Tibial nerve (tissue), 4 donors: ENCODE measurements around the gene CABLES2. TPM values are rescaled to one million over a fixed set of nuclear protein-coding genes. Genes with fewer than 3 reads are reported as not detected.

Source experiments
- DNase-seq, 2 donors: peaks; one replicate each; pipeline ENCODE4 v3.0.0-alpha.2; 2019; ENCODE audit warnings: low spot score in 2 of 2
- H3K27ac ChIP-seq, 4 donors: fragments of 200-600 bp; sonication (generic) in 3 of 4; one replicate each; pipeline ENCODE4 v1.5.1; 2017 to 2019; ENCODE audit warnings: mild to moderate bottlenecking in 1 of 4
- H3K27me3 ChIP-seq, 2 donors: fragments of 200-600 bp; sonication (generic) in 1 of 2; one replicate each; pipeline versions ENCODE4 v1.5.1 to v1.6.0; 2017 to 2019
- H3K36me3 ChIP-seq, 3 donors: fragments of 200-600 bp; sonication (generic); one replicate each; pipeline ENCODE4 v1.5.1; 2018 to 2019
- H3K4me1 ChIP-seq, 4 donors: fragments of 200-600 bp; sonication (generic) in 3 of 4; one replicate each; pipeline ENCODE4 v1.5.1; 2017 to 2019
- H3K4me3 ChIP-seq, 4 donors: fragments of 200-600 bp; sonication (generic) in 3 of 4; one replicate each; pipeline ENCODE4 v1.5.1; 2017 to 2019; ENCODE audit warnings: mild to moderate bottlenecking in 1 of 4, moderate library complexity in 1 of 4
- H3K9me3 ChIP-seq, 4 donors: fragments of 200-600 bp; sonication (generic) in 3 of 4; one replicate each; pipeline ENCODE4 v1.5.1; 2017 to 2019
- CTCF ChIP-seq, 5 experiments: fragments of 200-600 bp in 3 of 5; fragments of 450-650 bp in 2 of 5; sonication (generic) in 3 of 5; IDR thresholded peaks; one replicate each; pipeline ENCODE4 v1.5.1; 2016 to 2019; ENCODE audit warnings: antibody characterized with exemption in 5 of 5, mild to moderate bottlenecking in 3 of 5, moderate library complexity in 2 of 5
- EP300 ChIP-seq, 2 donors: sonication (generic); formaldehyde crosslinking; IDR thresholded peaks; one replicate each; pipeline ENCODE4 v1.6.1; 2017; ENCODE audit warnings: antibody characterized with exemption in 2 of 2, mild to moderate bottlenecking in 1 of 2
- POLR2A ChIP-seq, 2 donors: fragments of 450-650 bp; IDR thresholded peaks; one replicate each; pipeline ENCODE4 v1.6.1; 2017; ENCODE audit warnings: antibody characterized with exemption in 2 of 2, mild to moderate bottlenecking in 2 of 2, moderate library complexity in 2 of 2
- WGBS, 2 donors: methylation state at CpG; one replicate each; pipeline ENCODE4 v1.1.5; 2018; 5-methylcytosine and 5-hydroxymethylcytosine counted together
- total RNA-seq, 4 donors: library from RNA; depleted of rRNA; stranded (reverse); fragments of >200 nt; gene quantifications; one replicate each; pipeline ENCODE4 v1.1.0, GENCODE V29; 2016

The CABLES2 gene
- total RNA-seq, 4 donors from 2014 or later: 1.1 to 9.9 (median 6.2) TPM

GRCh38 chr20:62393830-62394229 lies 13.3 kb downstream of the CABLES2 start:
- H3K4me1 ChIP-seq: peaks cover 0 to 8% (median 0%) of the 10 kb centered on the region in 4 donors
- 86 to 91% methylated on average over 20 to 24 of the region's 24 CpGs for WGBS, 2 donors
- peaks cover 0 to 83% (median 3%) of the 10 kb centered on the region in 3 donors for H3K36me3 ChIP-seq
- no peaks in the 10 kb centered on the region for H3K9me3 ChIP-seq
- TF ChIP-seq CTCF (IDR thresholded peaks at IDR 0.05) (no peak), POLR2A (IDR thresholded peaks at IDR 0.05) (no peak), EP300 (IDR thresholded peaks at IDR 0.05) (no peak)
- no peak overlapping the region for H3K4me3 ChIP-seq
- no peaks in the 10 kb centered on the region for H3K27me3 ChIP-seq
- DNase-seq: no peak
- H3K27ac ChIP-seq: no peak overlapping the region

GRCh38 chr20:62393335-62393665 lies 13.8 kb downstream of the CABLES2 start:
- H3K4me3 ChIP-seq: no peak overlapping the region
- peaks cover 0 to 10% (median under 1%) of the 10 kb centered on the region in 4 donors for H3K4me1 ChIP-seq
- 72 to 84% methylated on average over 9 to 12 of the region's 12 CpGs for WGBS, 2 donors
- peaks cover 0 to 89% (median 3%) of the 10 kb centered on the region in 3 donors for H3K36me3 ChIP-seq
- DNase-seq: no peak
- H3K27ac ChIP-seq: no peak overlapping the region
- TF ChIP-seq CTCF (IDR thresholded peaks at IDR 0.05): no peak
- TF ChIP-seq POLR2A (IDR thresholded peaks at IDR 0.05): no peak
- no peak for TF ChIP-seq EP300 (IDR thresholded peaks at IDR 0.05)
- H3K9me3 ChIP-seq: no peaks in the 10 kb centered on the region
- no peaks in the 10 kb centered on the region for H3K27me3 ChIP-seq

GRCh38 chr20:62392621-62393334 lies 14.3 kb downstream of the CABLES2 start:
- H3K27me3 ChIP-seq: no peaks in the 10 kb centered on the region
- peaks cover 0 to 92% (median 3%) of the 10 kb centered on the region in 3 donors for H3K36me3 ChIP-seq
- no peaks in the 10 kb centered on the region for H3K9me3 ChIP-seq
- peaks cover 0 to 15% (median 6%) of the 10 kb centered on the region in 4 donors for H3K4me1 ChIP-seq
- no peak overlapping the region for H3K27ac ChIP-seq
- TF ChIP-seq EP300 (IDR thresholded peaks at IDR 0.05): no peak
- TF ChIP-seq CTCF (IDR thresholded peaks at IDR 0.05): no peak
- no peak for TF ChIP-seq POLR2A (IDR thresholded peaks at IDR 0.05)
- DNase-seq: no peak
- 81 to 91% methylated on average over 7 to 19 of the region's 21 CpGs for WGBS, 2 donors
- H3K4me3 ChIP-seq: no peak overlapping the region

- Histone ChIP-seq H3K27ac (no peak overlapping the region), H3K36me3 (peaks cover 0 to 91% (median 3%) of the 10 kb centered on the region in 3 donors), H3K27me3 (no peaks in the 10 kb centered on the region), H3K4me1 (peaks cover 0 to 20% (median 10%) of the 10 kb centered on the region in 4 donors), H3K4me3 (no peak overlapping the region), H3K9me3 (no peaks in the 10 kb centered on the region)
- no peak for DNase-seq
- no peak for TF ChIP-seq CTCF (IDR thresholded peaks at IDR 0.05)
- no peak for TF ChIP-seq POLR2A (IDR thresholded peaks at IDR 0.05)
- 81 to 82% methylated on average over 9 to 10 of the region's 10 CpGs for WGBS, 2 donors
Measured at GRCh38 chr20:62392077-62392418, 15.0 kb downstream of the CABLES2 start.

- H3K27ac ChIP-seq: no peak overlapping the region
- WGBS, 2 donors: 87 to 89% methylated on average over 38 to 39 of the region's 44 CpGs
- TF ChIP-seq CTCF (IDR thresholded peaks at IDR 0.05): no peak
- TF ChIP-seq POLR2A (IDR thresholded peaks at IDR 0.05): no peak
- TF ChIP-seq EP300 (IDR thresholded peaks at IDR 0.05): no peak
- no peak for DNase-seq
- no peaks in the 10 kb centered on the region for H3K27me3 ChIP-seq
- peaks cover 0 to 85% (median 3%) of the 10 kb centered on the region in 3 donors for H3K36me3 ChIP-seq
- H3K9me3 ChIP-seq: no peaks in the 10 kb centered on the region
- no peak overlapping the region for H3K4me3 ChIP-seq
- H3K4me1 ChIP-seq: peaks cover 0 to 20% (median 10%) of the 10 kb centered on the region in 4 donors
Measured at GRCh38 chr20:62391165-62392076, 15.7 kb downstream of the CABLES2 start.
